ENCODE results near the gene IGFL4. TPM values are rescaled to one million over a fixed set of nuclear protein-coding genes. Genes with fewer than 3 reads are reported as not detected.

Gene IGFL4
- polyA plus RNA-seq, 10 donors = 1.3 to 10.2 (median 4.6) TPM

DNA sequence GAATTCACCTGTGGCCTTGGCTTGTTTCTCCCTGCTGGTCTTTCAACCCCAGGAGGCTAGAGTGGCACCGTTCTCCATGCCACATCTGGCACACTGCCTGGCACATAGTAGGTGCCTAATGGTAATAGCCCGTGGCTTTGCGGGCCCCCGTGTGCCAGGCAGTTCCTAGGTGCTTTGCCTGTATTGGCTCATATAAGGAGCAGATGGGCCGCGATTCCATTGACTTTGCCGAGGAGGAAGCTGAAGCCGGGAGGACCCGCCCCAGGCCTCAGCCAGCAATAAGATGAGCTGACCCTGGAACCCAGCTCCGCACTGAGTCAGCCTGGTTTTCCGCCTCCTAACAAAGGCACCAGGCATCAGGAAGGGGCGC lies 18.8 kb downstream of the IGFL4 start:
- DNase-seq = no peak

DNA sequence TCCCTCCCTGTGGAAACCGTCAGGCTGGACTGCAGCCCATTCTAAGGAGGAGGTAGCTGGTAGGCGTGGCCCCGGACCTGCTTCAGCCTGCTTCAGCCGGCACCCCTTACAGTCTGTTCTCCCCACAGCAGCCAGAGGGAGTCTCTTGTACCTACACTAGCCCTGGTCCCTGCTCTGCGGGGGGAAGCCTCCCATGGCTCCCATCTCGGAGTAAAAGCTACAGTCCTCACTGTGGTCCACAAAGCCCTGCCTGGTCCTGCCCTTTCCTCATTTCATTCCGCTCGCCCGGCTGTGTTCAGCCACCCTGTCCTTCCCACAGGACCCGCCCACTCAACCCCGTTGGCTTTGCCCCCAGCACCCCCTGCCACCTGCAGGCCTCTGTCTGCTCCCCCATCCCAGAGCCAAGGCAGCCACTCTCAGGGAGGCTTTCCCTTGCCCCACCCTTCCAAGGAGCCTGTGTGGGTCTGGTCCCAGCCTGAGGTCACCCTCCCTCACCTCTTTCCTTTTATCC lies 19.2 kb downstream of the IGFL4 start:
- no peak for DNase-seq

- no peak for DNase-seq
Observed at GRCh38 chr19:46020819-46021125, 20.0 kb downstream of the IGFL4 start.

DNA sequence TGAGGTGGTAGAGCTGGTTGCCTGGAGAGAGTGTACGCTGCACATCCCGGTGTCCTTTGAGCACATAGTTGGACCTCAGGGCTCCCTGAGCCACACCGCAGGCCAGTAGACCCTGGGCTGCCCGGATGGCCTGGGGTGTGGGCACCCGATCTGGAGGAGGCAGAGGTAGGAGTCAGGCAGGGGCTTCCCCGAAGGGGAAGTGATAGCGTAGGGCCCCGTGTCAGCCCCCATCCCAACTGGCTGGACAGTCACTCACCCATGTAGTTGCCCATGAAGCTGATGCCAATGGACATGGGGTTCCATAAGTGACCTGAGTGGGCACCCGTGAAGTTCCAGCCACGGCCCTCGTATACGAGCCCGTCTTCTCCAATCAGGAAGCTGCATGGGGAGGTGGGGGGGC lies 21.5 kb downstream of the IGFL4 start:
- DNase-seq = no peak

DNA sequence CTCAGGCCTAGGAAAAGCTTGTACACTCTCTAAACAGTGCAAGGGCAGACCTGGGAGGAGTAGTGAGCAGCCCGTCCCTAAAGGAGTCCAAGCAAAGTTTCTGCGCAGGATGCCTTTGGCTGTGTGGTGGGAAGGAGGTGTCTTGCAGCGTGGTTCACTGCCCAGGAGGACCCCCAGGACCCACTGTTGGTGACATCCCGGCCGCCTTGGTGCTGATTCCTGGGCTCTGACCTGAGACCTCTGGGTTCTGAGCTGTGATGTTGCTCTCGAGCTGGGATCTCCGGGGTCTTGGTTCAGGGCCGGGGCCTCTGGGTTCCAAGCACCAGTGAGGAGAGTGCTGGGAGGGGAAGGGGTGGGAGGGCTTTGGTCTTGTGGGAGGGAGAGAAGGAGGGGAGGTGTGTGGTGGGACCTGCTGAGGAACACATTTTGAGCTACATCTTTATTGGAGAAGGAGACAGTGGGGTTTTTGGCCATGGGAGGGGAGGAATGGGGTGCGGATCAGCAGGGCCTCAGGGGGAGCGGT lies 22.0 kb downstream of the IGFL4 start:
- DNase-seq = no peak

DNA sequence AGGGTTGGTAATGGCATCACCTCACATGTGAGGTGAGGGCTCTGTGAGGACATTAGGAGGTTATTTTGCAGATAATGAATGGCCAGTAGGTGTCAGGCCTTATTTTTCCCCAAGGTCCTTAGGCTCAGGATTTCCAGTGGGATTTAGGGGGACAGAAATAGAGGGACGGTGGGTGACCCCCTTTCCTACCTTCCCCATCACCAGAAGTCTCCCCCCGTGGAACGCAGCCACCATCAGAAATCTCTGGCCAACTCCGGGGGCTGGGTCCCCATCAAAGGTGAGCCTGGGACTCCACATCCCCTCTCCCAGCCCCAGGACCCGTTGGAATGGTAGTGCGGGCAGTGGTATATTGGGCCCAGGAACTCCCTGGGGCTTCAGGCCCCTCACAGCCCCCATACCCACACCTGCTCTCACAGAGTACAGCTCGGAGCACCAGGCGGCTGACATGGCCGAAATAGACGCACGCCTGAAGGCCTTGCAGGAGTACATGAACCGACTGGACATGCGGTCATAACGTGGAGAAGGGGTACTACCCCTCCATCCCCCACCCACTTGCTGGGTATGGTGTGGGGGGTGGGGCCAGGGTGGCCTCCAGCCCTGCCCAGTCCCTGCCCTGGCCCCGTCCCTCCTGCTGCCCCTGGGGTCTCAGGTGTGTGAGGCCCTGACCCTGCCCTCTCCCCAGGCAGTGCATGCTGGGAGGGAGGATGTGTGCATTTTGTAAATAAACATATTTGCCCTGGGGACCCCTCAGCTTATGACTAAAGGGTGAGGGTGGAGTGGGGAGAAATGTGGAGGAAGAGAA lies 22.7 kb downstream of the IGFL4 start:
- DNase-seq = no peak

DNA sequence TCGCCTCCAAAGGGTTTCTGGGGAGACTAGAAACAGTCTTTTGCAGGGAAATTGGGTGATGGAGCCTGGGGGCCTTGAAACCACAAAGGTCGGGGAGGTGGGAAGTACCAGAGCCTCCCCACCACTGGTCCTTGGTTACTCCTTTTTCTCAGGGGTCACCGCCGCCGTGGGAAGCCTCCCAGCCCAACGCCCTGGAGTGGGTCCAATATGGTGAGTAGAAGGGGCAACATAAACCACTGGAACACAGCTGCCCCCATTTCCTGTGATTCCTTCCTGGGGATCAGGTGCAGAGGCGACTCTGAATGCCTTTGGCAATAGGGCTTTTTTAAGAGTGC lies 23.7 kb downstream of the IGFL4 start:
- no peak for DNase-seq

- DNase-seq = peak; percentile 73 to 92 (median 85)
Observed at GRCh38 chr19:46016426-46017094, 24.2 kb downstream of the IGFL4 start.

- DNase-seq = no peak
Observed at GRCh38 chr19:46015687-46016425, 24.9 kb downstream of the IGFL4 start.

DNA sequence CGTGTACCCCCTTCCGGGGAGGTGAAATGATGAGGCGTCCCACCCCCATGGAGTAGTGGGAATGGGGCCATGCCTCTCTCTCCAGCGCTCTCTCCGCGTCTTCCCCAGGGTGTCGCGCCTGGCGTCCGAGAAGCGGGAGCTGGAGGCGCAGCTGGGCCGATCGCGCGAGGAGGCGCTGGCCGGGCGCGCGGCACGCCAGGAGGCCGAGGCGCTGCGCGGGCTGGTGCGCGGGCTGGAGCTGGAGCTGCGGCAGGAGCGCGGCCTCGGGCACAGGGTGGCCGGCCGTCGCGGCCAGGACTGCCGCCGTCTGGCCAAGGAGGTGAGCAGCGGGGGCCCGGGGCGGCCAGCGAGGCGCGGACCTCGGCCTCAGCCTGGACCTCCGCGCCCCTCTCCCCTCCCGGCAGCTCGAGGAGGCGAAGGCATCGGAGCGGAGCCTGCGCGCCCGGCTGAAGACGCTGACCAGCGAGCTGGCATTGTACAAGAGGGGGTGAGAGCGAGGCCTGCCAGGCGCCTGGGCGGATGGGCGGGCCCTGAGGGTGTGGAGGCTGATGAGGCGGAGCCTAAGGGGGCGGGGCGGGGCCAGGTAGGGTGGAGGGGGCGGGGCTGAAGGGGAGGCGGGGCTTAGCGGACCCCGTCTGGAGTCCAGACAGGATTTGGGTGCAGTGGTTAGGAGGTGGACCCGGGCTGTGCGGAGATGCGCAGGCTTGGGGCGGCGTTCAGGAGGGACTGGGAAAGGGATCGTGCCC lies 25.7 kb downstream of the IGFL4 start:
- peak in 1 of 3 donors; percentile 52 for DNase-seq

GRCh38 chr19:46014534-46014933 lies 26.3 kb downstream of the IGFL4 start:
- DNase-seq = no peak

GRCh38 chr19:46009530-46010510 lies 31.0 kb downstream of the IGFL4 start:
- peak in 2 of 3 donors; percentile 52 to 65 for DNase-seq

GRCh38 chr19:46006411-46006810 lies 34.4 kb downstream of the IGFL4 start:
- DNase-seq = no peak

- no peak for DNase-seq
Observed at GRCh38 chr19:46002678-46003275, 38.0 kb downstream of the IGFL4 start.

DNA sequence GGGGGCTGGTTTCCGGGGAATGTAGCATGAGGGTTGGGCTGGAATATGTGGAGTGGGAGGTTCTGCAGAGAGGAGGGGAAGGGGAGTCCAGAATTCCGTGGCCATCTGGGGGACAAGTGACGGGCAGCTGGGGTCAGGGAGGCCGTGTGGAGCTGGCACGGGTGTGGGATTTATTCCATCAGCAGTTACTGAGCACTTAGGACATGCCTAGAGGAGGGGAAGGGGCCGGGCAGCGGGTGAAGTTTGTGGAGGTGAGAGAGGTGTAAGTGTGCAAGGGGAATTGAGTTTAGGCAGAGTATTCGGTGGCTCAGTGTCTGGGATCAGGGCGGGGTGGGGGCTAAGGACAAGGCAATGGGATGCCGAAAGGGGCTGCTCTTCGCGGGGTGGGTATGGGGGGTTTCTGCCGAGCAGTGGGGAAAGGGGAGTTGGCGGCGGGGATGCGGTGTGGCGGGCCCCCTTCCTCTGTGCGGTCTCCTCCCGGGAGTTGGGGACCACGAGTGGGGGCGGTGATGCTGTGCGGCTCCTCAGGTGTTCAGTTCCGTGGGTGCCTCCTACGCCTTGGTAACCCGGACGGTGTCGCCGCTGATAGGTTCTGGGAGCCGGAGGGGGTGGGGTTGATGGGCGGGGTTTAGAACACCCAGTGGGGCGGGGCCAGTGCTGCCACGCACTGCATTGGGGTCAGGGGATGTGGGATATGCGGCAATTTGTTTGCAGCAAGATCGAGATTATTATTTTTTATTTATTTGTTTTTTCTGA lies 40.1 kb downstream of the IGFL4 start:
- DNase-seq = no peak

GRCh38 chr19:45999653-46000121 lies 41.1 kb downstream of the IGFL4 start:
- peak in 1 of 3 donors; percentile 41 for DNase-seq

DNA sequence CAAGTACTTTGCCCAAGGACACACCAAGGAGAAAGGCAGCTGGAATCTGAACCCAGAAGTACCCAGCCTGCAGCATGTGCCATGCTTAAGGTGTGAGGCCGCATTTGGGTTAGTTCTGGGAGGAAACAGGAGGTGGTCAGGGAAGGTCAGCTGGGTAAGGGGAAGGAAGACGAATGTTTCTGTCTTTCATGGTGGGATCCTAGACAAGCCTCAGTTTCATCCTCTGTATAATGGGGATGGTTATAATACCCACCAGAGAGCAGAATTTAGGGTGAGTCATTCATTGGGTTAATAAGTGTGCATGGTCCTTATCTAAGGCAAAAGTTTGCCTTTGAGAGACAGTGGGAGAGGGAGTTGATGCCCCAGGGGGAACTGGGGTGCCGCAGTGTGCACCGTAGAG lies 42.0 kb downstream of the IGFL4 start:
- no peak for DNase-seq

GRCh38 chr19:45996933-45997332 lies 43.9 kb downstream of the IGFL4 start:
- DNase-seq = no peak

DNA sequence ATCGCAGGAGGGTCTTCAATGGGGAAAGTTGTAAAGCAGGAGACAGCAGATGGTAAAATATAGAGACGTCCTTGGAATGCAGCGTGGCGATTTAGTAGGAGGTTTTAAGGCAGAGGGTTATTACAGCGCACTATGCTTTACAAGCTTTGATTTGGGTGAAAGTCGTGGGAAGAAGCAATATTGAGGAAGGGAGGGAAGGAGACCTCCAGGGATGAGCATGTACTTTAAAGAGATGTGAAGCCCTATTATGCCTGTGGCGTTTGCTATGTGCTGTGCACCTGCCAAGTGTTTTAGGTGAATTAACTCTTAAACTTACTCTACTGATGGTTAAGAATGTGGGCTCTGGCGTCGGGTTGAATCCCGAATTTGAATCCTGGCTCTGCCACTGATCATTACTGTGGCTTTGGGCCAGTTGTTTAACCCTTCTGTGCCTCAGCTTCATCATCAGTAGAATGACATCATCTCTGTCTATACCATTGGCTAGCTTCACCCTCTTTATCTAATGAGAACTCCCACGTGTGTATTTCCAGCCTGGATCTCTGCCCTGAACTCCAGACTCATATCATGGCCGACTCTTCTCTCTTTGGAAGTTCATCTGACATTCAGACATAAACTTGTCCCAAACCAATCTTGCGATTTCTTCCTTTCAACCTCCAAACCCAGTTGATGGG lies 45.0 kb downstream of the IGFL4 start:
- DNase-seq = no peak

Measured in muscle of back (tissue), 11 donors.